Forelimb muscle (tissue), 1 donor: ENCODE measurements around the gene UST. TPM values are rescaled to one million over a fixed set of nuclear protein-coding genes. Genes with fewer than 3 reads are reported as not detected.
"Not testable (repeated sequence)": the region's sequence is repeated elsewhere in the genome, so short reads cannot be mapped to it uniquely, and the experiment has no call there.

Experiments used
- DNase-seq: peaks from one replicate; pipeline ENCODE4 v3.0.0-alpha.2; 2013; ENCODE audit warnings: low read depth
- polyA plus RNA-seq: library from polyadenylated mRNA; unstranded; fragments of 120-200 nt; gene quantifications from one replicate; pipeline ENCODE4 v1.2.1, GENCODE V29; 2013; ENCODE audit not compliant: insufficient read length

Gene UST
- polyA plus RNA-seq, 1 donor, result 5.8 TPM

DNA sequence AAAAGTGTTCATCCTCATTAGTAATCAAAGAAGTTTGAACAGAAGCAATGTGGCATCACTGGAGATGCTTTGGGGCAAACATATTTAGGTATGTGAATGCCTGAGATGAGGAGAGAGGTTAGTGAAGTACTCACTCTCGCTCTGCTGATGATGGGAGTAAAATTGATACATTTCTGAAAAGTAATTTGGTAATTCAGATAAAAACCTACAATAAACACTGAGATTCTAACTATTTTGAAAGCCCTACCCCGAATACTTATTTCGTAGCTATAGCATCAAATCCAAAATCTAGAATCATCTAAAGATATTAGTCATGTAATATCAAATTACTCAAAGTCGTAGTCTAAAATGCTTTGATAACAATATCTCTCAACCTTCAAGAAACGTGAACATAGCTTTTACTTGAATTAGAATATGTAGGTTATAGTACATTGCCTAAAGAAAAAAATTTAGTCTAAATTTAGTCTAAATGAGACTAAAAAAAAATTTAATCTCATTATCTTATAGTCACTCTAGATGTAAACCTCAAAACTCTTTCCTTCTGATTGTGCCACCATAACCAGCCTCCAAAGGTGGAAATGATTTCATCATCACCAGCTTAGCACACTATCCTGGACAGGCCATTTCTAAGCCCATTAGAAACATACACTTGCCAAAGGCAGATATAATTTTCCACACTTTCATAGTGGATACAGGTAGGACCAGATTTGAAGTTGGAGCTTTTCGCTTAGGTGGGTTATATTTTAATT, 338.2 kb downstream of the UST start:
- DNase-seq, result no peak

- no peak for DNase-seq
Measured at GRCh38 chr6:149085557-149085938, 338.7 kb downstream of the UST start.

GRCh38 chr6:149086363-149086762, 339.5 kb downstream of the UST start:
- DNase-seq, result no peak

- DNase-seq, result no peak
Measured at GRCh38 chr6:149087898-149088297, 341.1 kb downstream of the UST start.

DNA sequence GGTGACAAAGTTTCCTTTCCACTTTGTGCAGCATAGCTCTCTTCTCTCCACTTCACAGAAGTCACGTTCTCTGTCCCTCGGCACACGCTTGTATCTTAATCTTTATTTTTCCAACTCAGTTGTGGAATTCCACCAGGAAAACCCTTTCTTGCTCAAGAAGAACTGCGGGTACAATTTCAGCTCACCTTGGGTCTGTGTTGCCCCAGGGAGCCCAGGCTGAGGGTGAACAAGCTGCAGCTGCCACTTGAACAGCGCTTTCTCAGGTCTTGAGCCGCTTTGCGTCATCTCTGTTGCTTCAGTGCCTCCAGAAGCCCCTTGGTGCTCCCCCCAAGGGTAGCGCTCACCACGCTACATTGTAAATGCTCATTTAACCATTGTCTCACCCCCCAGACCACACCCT, 341.5 kb downstream of the UST start:
- no peak for DNase-seq

DNA sequence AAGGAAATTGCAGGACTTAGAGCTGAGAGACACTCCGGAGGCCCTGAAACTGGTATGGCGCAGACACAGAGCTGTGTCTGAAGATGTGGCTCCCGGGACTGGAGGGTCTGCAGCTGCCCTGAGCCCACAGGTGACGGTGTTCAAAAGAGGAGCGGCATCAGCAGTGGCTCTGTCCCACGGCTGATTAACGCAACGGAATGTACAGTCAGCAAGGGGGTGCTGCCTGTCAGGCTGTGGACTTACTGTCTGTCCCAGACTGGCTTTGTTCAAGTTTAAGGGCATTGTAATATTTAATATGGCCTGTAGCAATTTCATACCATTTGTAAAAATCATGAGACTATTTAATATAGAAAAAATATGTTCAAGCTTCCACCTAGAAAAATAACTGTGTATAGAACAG, 342.7 kb downstream of the UST start:
- DNase-seq, result no peak

DNA sequence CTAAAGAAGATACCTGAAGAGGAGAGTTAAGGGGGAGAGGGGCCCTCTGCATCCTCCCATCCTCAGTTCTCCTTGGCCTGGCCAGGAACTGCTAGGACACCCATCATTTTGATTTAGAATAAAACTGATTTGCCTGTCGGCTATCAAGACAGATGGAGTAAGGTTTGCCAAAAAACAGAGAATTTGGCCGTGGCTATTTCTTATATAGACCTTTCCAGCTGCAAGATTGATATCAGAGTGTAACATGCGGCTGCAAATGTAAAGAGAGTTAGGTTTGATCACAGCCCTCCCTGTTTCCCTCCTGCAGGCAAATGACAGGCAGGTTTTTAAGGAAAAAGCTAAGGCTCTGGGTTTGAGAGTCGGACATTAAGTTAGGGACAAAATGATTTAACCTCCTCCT, 344.1 kb downstream of the UST start:
- DNase-seq, result no peak

DNA sequence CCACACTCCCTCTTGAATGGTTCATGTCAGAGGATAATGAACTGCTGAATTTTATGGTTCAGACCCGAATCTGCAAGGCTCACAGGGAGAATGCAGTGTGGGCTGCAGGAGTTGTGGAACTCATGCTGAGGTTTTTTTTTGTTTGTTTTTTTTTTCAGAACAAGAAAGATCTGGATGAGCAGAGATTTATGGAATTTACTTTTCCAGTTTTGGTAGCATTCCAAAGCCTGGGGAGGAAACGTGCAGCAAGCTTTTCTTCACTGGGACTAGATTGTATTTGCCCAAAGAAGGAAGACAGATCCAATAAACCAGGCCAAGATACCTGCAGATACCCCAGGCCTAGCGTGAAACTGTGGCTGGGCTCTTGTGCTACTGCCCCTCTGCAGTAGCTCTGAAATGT, 346.8 kb downstream of the UST start:
- no peak for DNase-seq

DNA sequence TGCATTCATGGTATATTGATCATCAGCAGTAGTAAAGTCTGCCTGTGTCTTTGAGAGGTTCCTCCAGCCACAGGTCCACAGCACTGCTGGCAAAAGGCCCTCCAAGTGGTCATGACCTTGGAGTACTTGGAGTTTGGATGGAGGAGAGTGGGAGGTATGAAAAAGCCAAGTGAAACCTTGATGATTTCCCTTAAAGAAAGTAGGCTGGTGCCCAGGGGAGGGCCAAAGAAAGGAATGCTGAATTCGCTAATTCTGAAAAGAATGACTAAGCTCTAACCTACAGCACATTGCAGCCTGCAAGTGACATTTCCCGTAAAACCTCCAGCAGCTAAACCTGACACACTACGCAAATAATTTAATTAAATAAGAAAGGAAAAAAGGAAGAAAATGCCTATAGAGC, 347.3 kb downstream of the UST start:
- DNase-seq, result no peak

DNA sequence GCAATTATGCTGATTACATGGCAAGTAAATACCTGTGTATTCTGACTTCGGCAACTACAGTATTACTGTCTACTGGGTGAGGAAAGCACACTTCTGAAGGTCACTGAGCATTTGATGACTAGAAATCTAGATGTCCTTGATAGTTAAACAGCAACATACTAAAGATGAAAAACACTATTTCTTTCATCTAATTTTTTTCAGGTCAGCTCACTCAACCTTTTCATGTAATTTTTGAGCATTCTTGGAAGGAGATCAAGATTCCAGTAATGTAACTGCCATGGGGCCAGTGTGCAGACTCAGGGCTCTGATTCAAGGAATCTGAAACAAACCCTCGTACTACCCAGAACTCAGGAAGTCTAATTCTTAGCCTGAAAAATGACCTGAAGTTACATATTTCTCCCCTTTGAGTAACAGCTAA, 348.1 kb downstream of the UST start:
- no peak for DNase-seq

GRCh38 chr6:149095842-149096241, 349.0 kb downstream of the UST start:
- DNase-seq, result no peak

DNA sequence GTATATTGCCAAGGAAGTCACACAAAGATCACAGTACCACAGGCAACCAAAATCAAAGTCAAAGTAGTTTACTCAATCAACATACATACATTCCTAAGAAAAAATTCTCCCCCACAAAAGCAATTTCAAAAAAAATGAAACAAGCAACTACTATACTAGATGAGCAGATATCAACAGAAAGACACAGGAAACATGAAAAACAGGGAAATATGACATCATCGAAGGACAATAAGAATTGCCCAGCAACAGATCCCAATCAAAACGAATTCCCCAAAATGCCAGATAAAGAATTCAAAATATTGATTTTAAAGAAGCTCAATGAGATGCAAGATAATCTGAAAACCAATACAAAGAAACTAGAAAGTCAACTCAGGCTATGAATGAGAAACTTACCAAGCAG, 351.0 kb downstream of the UST start:
- DNase-seq, result no peak

DNA sequence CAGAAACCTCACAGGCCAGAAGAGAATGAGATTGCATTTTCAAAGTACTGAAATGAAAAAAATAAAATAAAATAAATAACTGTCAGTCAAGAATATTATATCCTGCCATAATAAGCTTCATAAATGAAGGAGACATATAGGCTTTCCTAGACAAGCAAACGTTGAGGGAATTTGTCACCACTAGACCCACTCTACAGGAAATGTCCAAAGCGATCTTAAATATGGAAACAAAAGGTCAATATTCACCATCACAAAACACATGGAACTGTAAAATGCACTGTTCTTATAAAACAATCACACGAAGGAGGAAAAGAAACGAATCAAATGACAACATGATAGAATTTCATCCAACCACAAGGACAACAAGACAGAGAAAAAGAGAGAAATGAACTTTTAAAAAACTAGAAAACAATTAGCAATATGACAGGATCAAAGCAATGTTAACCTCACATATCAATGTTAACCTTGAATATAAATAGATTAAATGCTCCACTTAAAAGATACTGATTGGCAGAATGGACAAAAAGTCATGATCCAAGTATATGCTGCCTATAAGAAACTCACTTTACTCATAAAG, 352.0 kb downstream of the UST start:
- no peak for DNase-seq

- DNase-seq, result no peak
Measured at GRCh38 chr6:149102324-149102723, 355.5 kb downstream of the UST start.

- DNase-seq, result not testable (repeated sequence)
Measured at GRCh38 chr6:149103950-149104349, 357.1 kb downstream of the UST start.

- DNase-seq, result no peak
Measured at GRCh38 chr6:149107520-149107919, 360.7 kb downstream of the UST start.

DNA sequence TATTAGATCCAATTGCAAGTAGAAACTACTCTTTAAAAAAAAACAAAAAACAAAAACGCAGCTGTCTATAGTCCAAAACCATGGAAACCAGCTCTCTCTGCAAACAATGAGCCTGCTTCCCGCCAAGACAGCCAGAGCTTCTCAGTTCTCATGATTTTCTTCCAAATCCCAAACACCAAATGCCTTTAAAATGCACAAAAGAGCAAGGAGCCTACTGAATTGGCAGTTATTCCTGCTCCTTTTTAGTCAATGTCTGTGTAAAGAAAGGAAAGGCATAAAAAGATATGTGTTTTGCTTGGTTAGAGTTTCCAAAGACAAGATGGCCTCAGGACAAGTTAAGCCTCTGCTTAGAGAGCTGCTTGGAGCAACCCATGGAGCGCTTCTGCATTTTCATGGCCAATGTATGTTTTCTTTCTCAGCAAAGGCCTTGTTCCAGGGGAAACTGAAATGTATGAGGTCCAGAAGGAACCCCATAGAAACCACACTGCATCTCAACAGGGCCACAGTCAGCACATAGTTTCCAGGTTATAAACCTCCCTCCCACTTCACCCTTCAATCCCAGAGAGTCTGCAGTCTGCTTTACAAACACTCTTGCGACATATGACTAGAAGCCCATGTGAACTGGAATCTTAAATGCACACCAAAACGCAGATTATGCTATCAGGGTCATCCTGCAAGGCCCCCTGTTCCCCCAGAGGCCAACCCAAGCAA, 361.4 kb downstream of the UST start:
- DNase-seq, result peak; percentile 62

DNA sequence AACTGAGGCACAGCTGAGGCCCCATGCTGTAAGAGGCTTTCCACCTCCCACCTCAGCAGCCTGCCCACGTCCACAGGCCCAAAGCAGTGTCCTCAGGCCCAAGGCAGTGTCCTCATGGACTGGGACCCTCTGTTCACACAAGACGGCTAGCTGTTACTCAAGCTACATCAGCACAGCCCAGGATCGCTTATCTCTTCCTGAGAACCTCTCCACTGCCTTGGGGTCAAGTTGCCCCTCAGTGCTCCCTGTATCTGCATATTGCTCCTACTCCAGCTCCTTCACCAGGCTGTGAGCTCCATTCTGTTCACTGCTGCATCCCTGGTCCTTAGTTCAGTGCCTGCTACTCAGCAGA, 361.9 kb downstream of the UST start:
- DNase-seq, result no peak

GRCh38 chr6:149109397-149110070, 362.7 kb downstream of the UST start:
- no peak for DNase-seq

DNA sequence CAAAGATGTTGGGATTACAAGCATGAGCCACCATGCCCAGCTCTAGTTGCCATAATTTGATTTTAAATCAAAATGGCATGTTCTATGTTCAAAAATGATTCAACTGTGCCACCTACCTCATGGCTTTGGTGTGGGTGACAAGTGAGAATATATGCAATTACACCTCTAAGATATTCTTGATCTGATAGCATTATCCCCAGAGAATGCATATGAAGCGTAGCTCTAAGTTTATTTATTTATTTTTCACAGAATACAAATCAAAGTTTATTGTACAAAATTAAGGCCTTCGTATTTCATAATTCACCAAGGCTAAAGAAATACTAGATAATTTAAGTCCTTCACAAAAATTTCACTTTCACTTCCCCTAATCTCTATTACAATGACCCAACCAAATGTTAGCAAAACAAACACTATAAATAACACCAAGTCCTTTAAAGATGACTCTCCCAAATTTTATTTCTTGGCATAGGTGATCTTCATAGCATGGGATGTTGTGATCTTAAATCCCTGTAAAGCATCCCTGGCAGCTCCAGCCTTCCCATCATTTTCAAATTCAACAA, 364.8 kb downstream of the UST start:
- no peak for DNase-seq

DNA sequence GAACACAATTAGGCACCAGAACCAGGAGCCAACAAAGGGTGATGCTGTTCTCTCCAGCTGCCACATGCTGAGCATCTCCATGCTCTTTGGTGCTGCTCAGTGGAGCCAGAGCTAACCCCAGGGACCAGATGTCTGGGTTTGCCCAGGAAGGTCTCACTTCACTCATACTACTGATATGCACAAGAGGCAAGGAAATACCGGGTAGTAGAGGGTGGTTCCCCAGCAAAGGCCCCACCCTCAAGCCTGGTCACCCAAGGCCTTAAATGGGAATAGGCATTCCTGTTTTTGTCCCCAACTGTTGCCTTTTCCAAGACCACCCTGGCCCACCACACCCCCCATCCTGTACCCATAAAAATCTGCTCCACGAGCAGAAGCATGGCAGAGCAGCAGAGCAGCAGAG, 366.1 kb downstream of the UST start:
- no peak for DNase-seq

- no peak for DNase-seq
Measured at GRCh38 chr6:149114167-149114566, 367.3 kb downstream of the UST start.
